CD14-positive monocyte (primary cell): ENCODE data around the gene LZTS2. TPM values are rescaled to one million over a fixed set of nuclear protein-coding genes. Genes with fewer than 3 reads are reported as not detected.
A peak's percentile ranks its signal among the peaks of the same experiment; 100 is the strongest.

Source experiments
- DNase-seq, 3 donors: peaks; one replicate each; pipeline ENCODE4 v3.0.0-alpha.2; 2011 to 2022
- H2AFZ ChIP-seq: 2 replicates; pipeline ENCODE4 v1.6.0; 2012; ENCODE audit warnings: mild to moderate bottlenecking, low read depth, low read length, inconsistent platforms; ENCODE audit not compliant: insufficient read depth, poor library complexity, severe bottlenecking
- H3K27ac ChIP-seq, 2 donors: 1 replicate in 1 of 2; 2 replicates in 1 of 2; pipeline ENCODE4 v1.5.1; 2012 to 2013; ENCODE audit warnings: low read length in 2 of 2, control low read depth in 1 of 2, inconsistent platforms in 1 of 2, low read depth in 1 of 2, mild to moderate bottlenecking in 1 of 2
- H3K27me3 ChIP-seq, 2 donors: one replicate each; pipeline versions ENCODE4 v1.6.0 to v1.6.1; 2011 to 2013; ENCODE audit warnings: low read length in 2 of 2; ENCODE audit not compliant: control insufficient read depth in 2 of 2, insufficient read depth in 2 of 2
- H3K36me3 ChIP-seq, 2 donors: replicated peaks in 1 of 2; 1 replicate in 1 of 2; 2 replicates in 1 of 2; pipeline versions ENCODE4 v1.5.1 to v1.6.1; 2012 to 2013; ENCODE audit warnings: low read length in 2 of 2, control low read depth in 1 of 2, inconsistent platforms in 1 of 2, mild to moderate bottlenecking in 1 of 2; ENCODE audit not compliant: insufficient read depth in 2 of 2, control insufficient read depth in 1 of 2
- H3K4me1 ChIP-seq, 2 donors: 1 replicate in 1 of 2; 2 replicates in 1 of 2; pipeline versions ENCODE4 v1.5.1 to v1.6.1; 2012 to 2013; ENCODE audit warnings: low read length in 2 of 2, control low read depth in 1 of 2, inconsistent platforms in 1 of 2, mild to moderate bottlenecking in 1 of 2, moderate library complexity in 1 of 2; ENCODE audit not compliant: insufficient read depth in 2 of 2, control insufficient read depth in 1 of 2
- H3K4me2 ChIP-seq: replicated peaks from 2 replicates; pipeline ENCODE3; 2012; ENCODE audit warnings: low read length, moderate library complexity, mild to moderate bottlenecking; ENCODE audit not compliant: poor library complexity, severe bottlenecking; ENCODE audit errors: extremely low read depth
- H3K4me3 ChIP-seq, 3 experiments: fragments of 200-600 bp in 1 of 3; sonication (generic) in 1 of 3; replicated peaks in 1 of 3; 1 replicate in 2 of 3; 2 replicates in 1 of 3; pipeline ENCODE4 v1.5.1; 2011 to 2013; ENCODE audit warnings: low read length in 3 of 3, mild to moderate bottlenecking in 3 of 3, control low read depth in 2 of 3, low read depth in 2 of 3, inconsistent platforms in 1 of 3, moderate library complexity in 1 of 3
- H3K79me2 ChIP-seq: 2 replicates; pipeline ENCODE4 v1.6.0; 2012; ENCODE audit warnings: mild to moderate bottlenecking, control low read depth, inconsistent platforms, low read length, moderate library complexity; ENCODE audit not compliant: insufficient read depth
- H3K9ac ChIP-seq: 2 replicates; pipeline ENCODE4 v1.6.0; 2017; ENCODE audit warnings: low read length, mild to moderate bottlenecking; ENCODE audit not compliant: insufficient read depth, poor library complexity, severe bottlenecking
- H3K9me3 ChIP-seq, 2 donors: replicated peaks in 1 of 2; 1 replicate in 1 of 2; 2 replicates in 1 of 2; pipeline versions ENCODE4 v1.5.1 to v1.6.1; 2012 to 2013; ENCODE audit warnings: low read length in 2 of 2, control low read depth in 1 of 2; ENCODE audit not compliant: control insufficient read depth in 1 of 2, insufficient read depth in 1 of 2
- H4K20me1 ChIP-seq: 2 replicates; pipeline ENCODE4 v1.6.0; 2012; ENCODE audit warnings: mild to moderate bottlenecking, low read length, control low read depth, moderate library complexity; ENCODE audit not compliant: insufficient read depth
- H3K27ac Mint-ChIP-seq, 7 donors: one replicate each; pipeline ENCODE4 v1.8.0; 2020; ENCODE audit warnings: mild to moderate bottlenecking in 7 of 7, mixed read lengths in 7 of 7, moderate library complexity in 6 of 7, inconsistent platforms in 2 of 7
- H3K27me3 Mint-ChIP-seq, 3 donors: one replicate each; pipeline ENCODE4 v1.8.0; 2021 to 2022; ENCODE audit warnings: low read depth in 3 of 3, mild to moderate bottlenecking in 3 of 3, mixed read lengths in 3 of 3, moderate library complexity in 3 of 3, inconsistent platforms in 1 of 3
- H3K36me3 Mint-ChIP-seq, 2 donors: one replicate each; pipeline ENCODE4 v1.8.0; 2020; ENCODE audit warnings: mixed read lengths in 2 of 2, inconsistent platforms in 1 of 2, mild to moderate bottlenecking in 1 of 2
- H3K4me1 Mint-ChIP-seq: one replicate; pipeline ENCODE4 v1.8.0; 2020; ENCODE audit warnings: mild to moderate bottlenecking, mixed read lengths
- H3K4me3 Mint-ChIP-seq, 2 donors: one replicate each; pipeline ENCODE4 v1.8.0; 2020; ENCODE audit warnings: mild to moderate bottlenecking in 2 of 2, mixed read lengths in 2 of 2, moderate library complexity in 1 of 2
- H3K9me3 Mint-ChIP-seq, 7 donors: one replicate each; pipeline ENCODE4 v1.8.0; 2020 to 2022; ENCODE audit warnings: mixed read lengths in 7 of 7, mild to moderate bottlenecking in 6 of 7, moderate library complexity in 6 of 7, inconsistent platforms in 2 of 7
- WGBS: methylation state at CpG from one replicate; pipeline ENCODE4 v1.1.5; 2013; ENCODE audit warnings: missing lambda C conversion rate; ENCODE audit not compliant: insufficient coverage; 5-methylcytosine and 5-hydroxymethylcytosine counted together
- intact Hi-C, 2 donors: fragments of 100-400 bp; cut with micrococcal nuclease; formaldehyde crosslinking; loops; one replicate each; pipeline versions ENCODE4 v1.15.0 to v1.15.1; 2023
- polyA plus RNA-seq, 3 donors: library from polyadenylated mRNA; depleted of rRNA in 1 of 3; unstranded in 2 of 3; stranded (reverse) in 1 of 3; fragments of 300-500 nt in 2 of 3; fragments of >200 nt in 1 of 3; fragmentation: Illumina TruSeq in 2 of 3; gene quantifications; 1 replicate in 2 of 3; 2 replicates in 1 of 3; pipeline ENCODE4 v1.2.3, GENCODE V29; 2012 to 2021
- TF ChIP-seq, protein P1 (sequence below): fragments of 200-600 bp; IDR thresholded peaks from one replicate; pipeline ENCODE4 v1.8.0; 2022; ENCODE audit warnings: antibody characterized with exemption, mild to moderate bottlenecking

The LZTS2 gene
- polyA plus RNA-seq, 3 donors, result 2.8 to 9.2 (median 3.3) TPM

DNA sequence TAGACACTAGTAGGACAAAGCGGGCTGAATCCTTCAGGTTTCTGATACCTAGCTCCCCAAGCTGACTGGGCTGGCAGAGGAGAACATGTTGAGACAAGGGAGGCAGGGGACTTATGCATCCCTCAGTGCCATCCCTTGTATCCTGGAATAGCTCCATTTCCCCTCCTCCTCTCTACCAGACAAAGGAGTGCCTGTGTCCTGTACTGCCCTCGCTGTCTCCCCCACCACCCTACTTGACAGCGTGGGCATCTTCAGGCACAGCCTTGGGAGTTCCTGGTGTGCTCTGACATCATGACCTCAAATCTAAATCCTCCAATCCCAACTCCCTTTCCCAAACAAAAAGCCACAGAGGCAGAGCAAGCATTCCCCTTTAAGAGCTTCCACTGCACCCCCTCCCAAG is 40.5 kb downstream of the LZTS2 start:
- Mint-ChIP-seq H3K4me1 (peaks cover 23% of the 10 kb centered on the region), H3K27ac (no peak overlapping the region), H3K36me3 (peaks cover 51 to 58% of the 10 kb centered on the region in 2 donors), H3K9me3 (no peaks in the 10 kb centered on the region), H3K27me3 (peaks cover under 1 to 2% (median 1%) of the 10 kb centered on the region in 3 donors), H3K4me3 (no peak overlapping the region)
- no peaks in the 10 kb centered on the region for H3K9me3 ChIP-seq
- DNase-seq, result no peak
- peaks cover 47 to 54% of the 10 kb centered on the region in 2 donors for H3K36me3 ChIP-seq
- H3K9ac ChIP-seq, result no peak overlapping the region
- peaks cover 14% of the 10 kb centered on the region for H4K20me1 ChIP-seq
- H2AFZ ChIP-seq, result no peak overlapping the region
- peaks cover 0 to 3% of the 10 kb centered on the region in 2 donors for H3K27me3 ChIP-seq
- H3K27ac ChIP-seq, result no peak overlapping the region
- TF ChIP-seq, protein P1, sequence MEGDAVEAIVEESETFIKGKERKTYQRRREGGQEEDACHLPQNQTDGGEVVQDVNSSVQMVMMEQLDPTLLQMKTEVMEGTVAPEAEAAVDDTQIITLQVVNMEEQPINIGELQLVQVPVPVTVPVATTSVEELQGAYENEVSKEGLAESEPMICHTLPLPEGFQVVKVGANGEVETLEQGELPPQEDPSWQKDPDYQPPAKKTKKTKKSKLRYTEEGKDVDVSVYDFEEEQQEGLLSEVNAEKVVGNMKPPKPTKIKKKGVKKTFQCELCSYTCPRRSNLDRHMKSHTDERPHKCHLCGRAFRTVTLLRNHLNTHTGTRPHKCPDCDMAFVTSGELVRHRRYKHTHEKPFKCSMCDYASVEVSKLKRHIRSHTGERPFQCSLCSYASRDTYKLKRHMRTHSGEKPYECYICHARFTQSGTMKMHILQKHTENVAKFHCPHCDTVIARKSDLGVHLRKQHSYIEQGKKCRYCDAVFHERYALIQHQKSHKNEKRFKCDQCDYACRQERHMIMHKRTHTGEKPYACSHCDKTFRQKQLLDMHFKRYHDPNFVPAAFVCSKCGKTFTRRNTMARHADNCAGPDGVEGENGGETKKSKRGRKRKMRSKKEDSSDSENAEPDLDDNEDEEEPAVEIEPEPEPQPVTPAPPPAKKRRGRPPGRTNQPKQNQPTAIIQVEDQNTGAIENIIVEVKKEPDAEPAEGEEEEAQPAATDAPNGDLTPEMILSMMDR, result no peak
- 95% methylated on average over 2 of the region's 3 CpGs for WGBS
- intact Hi-C loops, result loop anchor here in 1 of 2 donors (5.0 kb wide), 1 partner anchor 102 kb away; no protein-coding TSS in a partner anchor
- no peaks in the 10 kb centered on the region for H3K79me2 ChIP-seq
- H3K4me3 ChIP-seq, result no peak overlapping the region
- peaks cover 14 to 22% of the 10 kb centered on the region in 2 donors for H3K4me1 ChIP-seq
- no peak overlapping the region for H3K4me2 ChIP-seq

GRCh38 chr10:101040851-101041250 is 41.2 kb downstream of the LZTS2 start:
- Histone ChIP-seq H3K4me1 (peaks cover 14 to 22% of the 10 kb centered on the region in 2 donors), H3K27ac (no peak overlapping the region), H3K79me2 (no peaks in the 10 kb centered on the region), H3K4me2 (no peak overlapping the region), H3K36me3 (peaks cover 39 to 46% of the 10 kb centered on the region in 2 donors), H3K27me3 (peaks cover 0 to 9% of the 10 kb centered on the region in 2 donors), H3K9ac (no peak overlapping the region), H3K4me3 (no peak overlapping the region), H3K9me3 (no peaks in the 10 kb centered on the region), H2AFZ (no peak overlapping the region), H4K20me1 (peaks cover 7% of the 10 kb centered on the region)
- Mint-ChIP-seq H3K4me1 (peaks cover 23% of the 10 kb centered on the region), H3K36me3 (peaks cover 44 to 50% of the 10 kb centered on the region in 2 donors), H3K4me3 (peak overlapping the region in 1 of 2 donors; percentile 50), H3K27ac (peak overlapping the region in 1 of 7 donors; percentile 76), H3K9me3 (no peaks in the 10 kb centered on the region), H3K27me3 (peaks cover 5 to 8% (median 7%) of the 10 kb centered on the region in 3 donors)
- no peak for DNase-seq
- TF ChIP-seq, protein P1, result no peak
- WGBS, result 0% methylated on average over 1 of the region's 2 CpGs
- intact Hi-C loops, result loop anchor here in 1 of 2 donors (5.0 kb wide), 1 partner anchor 101 kb away; no protein-coding TSS in a partner anchor
